SK-N-SH (cell line): ENCODE measurements around the gene TTF2. TPM values are rescaled to one million over a fixed set of nuclear protein-coding genes. Genes with fewer than 3 reads are reported as not detected.

Source experiments
- CTCF ChIA-PET: fragments of 300-600, 350-600 bp; formaldehyde crosslinking; extraction: SDS; loops from one replicate; lab custom pipeline; 2021; lab: Yijun Ruan, JAX
- POLR2A ChIA-PET: fragments of 350-600 bp; sonication (Branson Sonifier 250); formaldehyde crosslinking; extraction: SDS; loops from one replicate; lab custom pipeline; 2020; ENCODE audit warnings: antibody characterized with exemption, inconsistent platforms; lab: Yijun Ruan, JAX
- DNase-seq: peaks from one replicate; pipeline ENCODE4 v3.0.0; 2012
- H2AFZ ChIP-seq: fragments of 200-600 bp; sonication (generic); 2 replicates; pipeline ENCODE4 v1.8.1; 2016; ENCODE audit warnings: antibody characterized with exemption, mild to moderate bottlenecking, low read depth
- H3F3A ChIP-seq: fragments of 200-600 bp; sonication (generic); replicated peaks from 2 replicates; pipeline ENCODE3; 2016; ENCODE audit warnings: antibody characterized with exemption, mild to moderate bottlenecking; ENCODE audit not compliant: insufficient read depth
- H3K27ac ChIP-seq, 2 experiments: fragments of 200-500 bp in 1 of 2; fragments of 200-600 bp in 1 of 2; sonication (Bioruptor generic) in 1 of 2; sonication (generic), shearing (Covaris generic) in 1 of 2; 2 replicates each; pipeline versions ENCODE4 v1.5.1 to v1.6.1; 2014 to 2016; ENCODE audit warnings: low read depth in 2 of 2, inconsistent platforms in 1 of 2, low read length in 1 of 2, mild to moderate bottlenecking in 1 of 2, mixed read lengths in 1 of 2
- H3K27me3 ChIP-seq: fragments of 200-600 bp; sonication (generic), shearing (Covaris generic); 2 replicates; pipeline ENCODE4 v1.6.1; 2016; ENCODE audit warnings: mixed run types; ENCODE audit not compliant: insufficient read depth
- H3K36me3 ChIP-seq, 2 experiments: fragments of 200-500 bp in 1 of 2; fragments of 200-600 bp in 1 of 2; sonication (Bioruptor generic) in 1 of 2; sonication (generic) in 1 of 2; replicated peaks in 1 of 2; 2 replicates each; pipeline versions ENCODE3 to v1.5.1; 2014 to 2016; ENCODE audit warnings: low read length in 1 of 2, mild to moderate bottlenecking in 1 of 2; ENCODE audit not compliant: insufficient read depth in 2 of 2, control insufficient read depth in 1 of 2
- H3K4me1 ChIP-seq, 2 experiments: fragments of 200-500 bp in 1 of 2; fragments of 200-600 bp in 1 of 2; sonication (Bioruptor generic) in 1 of 2; sonication (generic), shearing (Covaris generic) in 1 of 2; 2 replicates each; pipeline versions ENCODE4 v1.5.1 to v1.6.1; 2014 to 2016; ENCODE audit warnings: low read depth in 1 of 2, low read length in 1 of 2, mixed run types in 1 of 2; ENCODE audit not compliant: insufficient read depth in 2 of 2, control insufficient read depth in 1 of 2
- H3K4me2 ChIP-seq: fragments of 200-600 bp; sonication (generic), shearing (Covaris generic); 2 replicates; pipeline ENCODE4 v1.6.1; 2017; ENCODE audit warnings: mixed run types
- H3K4me3 ChIP-seq, 2 experiments: fragments of 200-500 bp in 1 of 2; fragments of 200-600 bp in 1 of 2; sonication (Bioruptor generic) in 1 of 2; sonication (generic), shearing (Covaris generic) in 1 of 2; 2 replicates each; pipeline versions ENCODE4 v1.5.1 to v1.8.1; 2014 to 2016; ENCODE audit warnings: low read depth in 2 of 2, inconsistent platforms in 1 of 2, low read length in 1 of 2, mild to moderate bottlenecking in 1 of 2, mixed read lengths in 1 of 2, moderate library complexity in 1 of 2
- H3K79me2 ChIP-seq: fragments of 200-600 bp; sonication (generic); 2 replicates; pipeline ENCODE4 v1.8.1; 2017; ENCODE audit warnings: mild to moderate bottlenecking; ENCODE audit not compliant: insufficient read depth
- H3K9ac ChIP-seq: fragments of 200-600 bp; sonication (generic); 2 replicates; pipeline ENCODE4 v1.6.1; 2017; ENCODE audit warnings: mixed run types
- H3K9me2 ChIP-seq: fragments of 200-600 bp; sonication (generic); 2 replicates; pipeline ENCODE4 v1.6.1; 2017; ENCODE audit warnings: mixed run types
- H3K9me3 ChIP-seq: fragments of 200-600 bp; sonication (generic); 2 replicates; pipeline ENCODE4 v1.6.1; 2017; ENCODE audit warnings: mixed run types, mild to moderate bottlenecking, moderate library complexity
- H4K20me1 ChIP-seq: fragments of 200-600 bp; sonication (generic); 2 replicates; pipeline ENCODE4 v1.6.1; 2017; ENCODE audit warnings: mild to moderate bottlenecking, mixed run types; ENCODE audit not compliant: insufficient read depth
- CHD2 ChIP-seq: fragments of 150-350 bp; IDR thresholded peaks from 2 replicates; pipeline ENCODE4 v1.6.1; 2018; ENCODE audit warnings: low read length; ENCODE audit not compliant: partially characterized antibody
- ELF1 ChIP-seq: IDR thresholded peaks from 2 replicates; pipeline ENCODE4 v1.4.0; 2012
- EZH2phosphoT487 ChIP-seq: fragments of 200-600 bp; sonication (generic); IDR thresholded peaks from 2 replicates; pipeline ENCODE4 v1.6.1; 2017; ENCODE audit warnings: low read depth, mixed run types, mild to moderate bottlenecking, antibody characterized with exemption, moderate library complexity, borderline replicate concordance
- FOSL2 ChIP-seq: IDR thresholded peaks from 2 replicates; pipeline ENCODE4 v1.4.0; 2012; ENCODE audit warnings: low read depth, mild to moderate bottlenecking, moderate library complexity, borderline replicate concordance
- GABPA ChIP-seq: IDR thresholded peaks from 2 replicates; pipeline ENCODE4 v1.4.0; 2012; ENCODE audit warnings: low read depth, mild to moderate bottlenecking
- GATA2 ChIP-seq: sonication (generic); formaldehyde crosslinking; IDR thresholded peaks from 2 replicates; pipeline ENCODE4 v1.5.0; 2020; ENCODE audit warnings: mild to moderate bottlenecking, missing genetic modification reagents
- JUND ChIP-seq: IDR thresholded peaks from 2 replicates; pipeline ENCODE4 v1.4.0; 2012
- MEF2A ChIP-seq: IDR thresholded peaks from 2 replicates; pipeline ENCODE4 v1.4.0; 2012; ENCODE audit warnings: low read depth, borderline replicate concordance
- NRF1 ChIP-seq: IDR thresholded peaks from 2 replicates; pipeline ENCODE4 v1.6.1; 2012; ENCODE audit warnings: low read depth, mild to moderate bottlenecking, low read length
- POLR2AphosphoS5 ChIP-seq: IDR thresholded peaks from 2 replicates; pipeline ENCODE4 v1.6.1; 2012; ENCODE audit warnings: low read depth, low read length
- RAD21 ChIP-seq: IDR thresholded peaks from 2 replicates; pipeline ENCODE4 v1.6.1; 2012; ENCODE audit warnings: mild to moderate bottlenecking, low read length
- RCOR1 ChIP-seq: fragments of 150-350 bp; IDR thresholded peaks from 2 replicates; pipeline ENCODE4 v1.6.1; 2017; ENCODE audit warnings: antibody characterized with exemption, low read length
- RFX5 ChIP-seq: IDR thresholded peaks from 2 replicates; pipeline ENCODE4 v1.6.1; 2012; ENCODE audit warnings: mild to moderate bottlenecking, improper control_type of control experiment, low read length
- SIN3A ChIP-seq: IDR thresholded peaks from 2 replicates; pipeline ENCODE4 v1.6.1; 2012; ENCODE audit warnings: low read depth, mild to moderate bottlenecking, low read length, moderate library complexity, borderline replicate concordance
- SMC3 ChIP-seq: IDR thresholded peaks from 2 replicates; pipeline ENCODE4 v1.6.1; 2012; ENCODE audit warnings: low read depth, low read length, improper control_type of control experiment
- TCF12 ChIP-seq: IDR thresholded peaks from 2 replicates; pipeline ENCODE4 v1.4.0; 2012
- WGBS: methylation state at CpG from one replicate; pipeline ENCODE4 v1.1.6; 2017; ENCODE audit warnings: low lambda C conversion rate; 5-methylcytosine and 5-hydroxymethylcytosine counted together
- polyA plus RNA-seq, 3 experiments: library from polyadenylated mRNA; depleted of rRNA; stranded (reverse); fragments of >200 nt; gene quantifications; 2 replicates each; pipeline ENCODE4 v1.2.3, GENCODE V29; 2012
- TF ChIP-seq, protein P1 (sequence below): IDR thresholded peaks from 2 replicates; pipeline ENCODE4 v1.4.0; 2012; ENCODE audit warnings: low read depth
- TF ChIP-seq, protein P2 (sequence below): IDR thresholded peaks from 2 replicates; pipeline ENCODE4 v1.6.1; 2012; ENCODE audit warnings: mild to moderate bottlenecking, low read depth, low read length, moderate library complexity

The TTF2 gene
- polyA plus RNA-seq, 1 of the 3 experiments (the other 2 are of a cell fraction), result 10.8 TPM

DNA sequence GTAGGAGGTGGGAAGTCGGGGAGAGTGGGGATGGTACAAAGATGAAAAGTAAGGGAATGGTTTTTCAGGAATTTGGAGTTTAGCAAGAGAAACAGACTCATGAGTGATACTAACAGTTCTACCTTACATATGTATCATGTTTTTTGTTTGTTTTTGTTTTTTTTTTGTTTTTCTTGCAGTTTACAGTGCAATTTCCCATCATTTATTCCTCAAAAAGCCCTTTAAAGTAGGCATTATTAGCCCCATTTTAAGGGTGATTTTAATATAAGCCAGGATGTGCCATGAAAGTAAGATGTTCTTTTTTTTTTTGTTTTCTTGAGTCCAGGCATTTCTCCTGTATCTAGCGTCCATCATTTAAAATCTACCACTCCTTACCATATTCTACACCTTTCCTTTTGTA is 75.2 kb downstream of the TTF2 start (continued):
- TF ChIP-seq EZH2phosphoT487 (no peak), JUND (no peak), ELF1 (no peak), GATA2 (no peak)

DNA sequence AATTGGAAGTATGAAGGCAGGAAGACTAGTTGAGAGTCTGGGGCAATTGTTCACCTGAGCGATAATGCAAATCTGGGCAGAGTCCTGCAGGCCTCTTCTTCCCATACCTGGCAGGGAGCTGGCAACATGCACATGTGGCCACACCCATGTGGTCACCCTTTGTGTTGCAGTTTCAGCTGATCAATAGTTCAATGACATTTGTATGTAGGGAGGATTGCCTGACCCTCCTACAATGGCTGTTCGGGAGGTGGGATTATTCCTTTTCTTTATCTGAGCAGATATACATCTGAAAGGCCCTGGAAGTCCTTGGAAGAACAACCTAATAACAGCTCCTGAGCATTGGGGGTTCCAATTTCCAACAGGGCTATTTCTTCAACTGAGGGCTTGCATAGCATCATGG is 76.6 kb downstream of the TTF2 start:
- CTCF ChIA-PET, result interaction anchor here (0.8 to 2.9 kb wide), 5 partner anchors 8 to 399 kb away, joined by 3 to 14 read pairs (median 3); no protein-coding TSS in a partner anchor
- Histone ChIP-seq H3K4me1 (no peaks in the 10 kb centered on the region), H3K36me3 (no peaks in the 10 kb centered on the region), H3K9me2 (no peaks in the 10 kb centered on the region), H2AFZ (no peak overlapping the region)
- TF ChIP-seq RFX5 (no peak), SMC3 (no peak), RCOR1 (no peak)
- TF ChIP-seq, all 33 proteins: peak for 0
- Histone ChIP-seq H3K27me3 (no peaks in the 10 kb centered on the region), H3K27ac (no peak overlapping the region), H3K4me3 (no peak overlapping the region), H3K9ac (no peak overlapping the region), H3F3A (no peaks in the 10 kb centered on the region), H3K79me2 (no peaks in the 10 kb centered on the region), H4K20me1 (no peaks in the 10 kb centered on the region), H3K9me3 (no peaks in the 10 kb centered on the region), H3K4me2 (no peak overlapping the region)
- POLR2A ChIA-PET, result no interaction called here
- WGBS, result 100% methylated on average over 2 of the region's 2 CpGs
- DNase-seq, result no peak

DNA sequence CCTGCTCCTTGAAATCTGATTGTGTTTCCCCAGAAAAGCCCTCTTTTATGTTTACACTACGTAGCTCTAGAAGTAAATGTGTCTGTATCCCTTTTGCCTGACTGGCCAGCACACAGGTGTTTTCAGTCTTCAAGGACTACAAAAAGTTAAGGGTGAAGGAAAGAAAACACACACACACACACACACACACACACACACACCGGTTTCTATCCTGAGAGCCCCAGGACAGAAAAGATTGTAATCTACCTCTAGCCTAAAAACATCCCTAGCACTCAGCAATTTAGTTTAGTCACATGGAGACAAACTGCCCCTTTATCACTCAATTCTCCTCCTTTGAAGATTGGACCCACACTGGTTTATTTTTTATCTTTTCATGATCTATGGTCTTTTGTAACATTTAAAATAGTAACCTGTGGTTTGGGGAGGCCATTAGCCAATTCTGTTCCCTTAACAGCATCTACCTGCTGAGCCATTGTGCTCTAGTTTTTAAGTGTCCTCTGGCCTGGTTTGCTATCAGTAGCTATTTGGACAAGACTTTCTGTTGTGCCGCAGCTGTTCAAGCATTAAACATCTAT is 77.2 kb downstream of the TTF2 start:
- DNase-seq, result no peak
- peaks cover under 1 to 1% of the 10 kb centered on the region in 2 experiments; a peak in 2 of 4 replicates for H3K4me1 ChIP-seq
- H3F3A ChIP-seq, result no peaks in the 10 kb centered on the region
- ChIA-PET POLR2A (no interaction called here), CTCF (interaction anchor here (0.8 to 2.9 kb wide), 5 partner anchors 9 to 400 kb away, joined by 3 to 14 read pairs (median 3); no protein-coding TSS in a partner anchor)
- H3K9me3 ChIP-seq, result no peaks in the 10 kb centered on the region
- H3K4me3 ChIP-seq, result no peak overlapping the region
- H3K36me3 ChIP-seq, result no peaks in the 10 kb centered on the region
- H3K27me3 ChIP-seq, result no peaks in the 10 kb centered on the region
- no peaks in the 10 kb centered on the region for H3K79me2 ChIP-seq
- 73% methylated on average over 3 of the region's 3 CpGs for WGBS
- H3K9ac ChIP-seq, result no peak overlapping the region
- H3K27ac ChIP-seq, result no peak overlapping the region
- H4K20me1 ChIP-seq, result no peaks in the 10 kb centered on the region
- TF ChIP-seq CHD2 (no peak), FOSL2 (no peak), RAD21 (no peak), POLR2AphosphoS5 (no peak)
- no peak overlapping the region for H3K4me2 ChIP-seq
- H2AFZ ChIP-seq, result no peak overlapping the region
- no peaks in the 10 kb centered on the region for H3K9me2 ChIP-seq

DNA sequence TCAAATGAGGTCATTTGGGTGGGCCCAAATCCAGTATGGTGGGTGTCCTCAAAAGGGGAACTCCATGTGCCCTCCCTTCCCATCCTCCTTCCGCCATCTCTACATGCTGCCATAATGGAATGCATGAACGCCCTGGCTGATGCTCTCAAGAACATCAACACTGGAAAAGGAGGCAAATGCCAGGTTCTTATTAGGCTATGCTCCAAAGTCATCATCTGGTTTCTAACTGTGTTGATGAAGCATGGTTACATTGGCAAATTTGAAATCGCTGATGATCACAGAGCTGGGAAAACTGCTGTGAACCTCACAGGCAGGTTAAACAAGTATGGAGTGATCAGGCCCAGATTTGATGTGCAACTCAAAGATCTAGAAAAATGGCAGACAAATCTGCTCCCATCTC is 78.0 kb downstream of the TTF2 start:
- H3K9me2 ChIP-seq, result no peaks in the 10 kb centered on the region
- WGBS, result 90% methylated on average over 3 of the region's 3 CpGs
- no peak overlapping the region for H3K4me2 ChIP-seq
- H3K4me1 ChIP-seq, result peaks cover 2 to 8% of the 10 kb centered on the region in 2 experiments; a peak in 2 of 4 replicates
- no peak overlapping the region for H3K27ac ChIP-seq
- no peaks in the 10 kb centered on the region for H4K20me1 ChIP-seq
- no peak for DNase-seq
- H2AFZ ChIP-seq, result no peak overlapping the region
- H3K9me3 ChIP-seq, result no peaks in the 10 kb centered on the region
- H3F3A ChIP-seq, result peaks cover 7% of the 10 kb centered on the region
- H3K4me3 ChIP-seq, result no peak overlapping the region
- no peak overlapping the region for H3K9ac ChIP-seq
- no peaks in the 10 kb centered on the region for H3K27me3 ChIP-seq
- POLR2A ChIA-PET, result no interaction called here
- no peaks in the 10 kb centered on the region for H3K36me3 ChIP-seq
- CTCF ChIA-PET, result interaction anchor here (1.0 to 2.9 kb wide), 3 partner anchors 9 to 224 kb away, joined by 3 to 14 read pairs (median 14); no protein-coding TSS in a partner anchor
- H3K79me2 ChIP-seq, result no peaks in the 10 kb centered on the region
- TF ChIP-seq, protein P1, sequence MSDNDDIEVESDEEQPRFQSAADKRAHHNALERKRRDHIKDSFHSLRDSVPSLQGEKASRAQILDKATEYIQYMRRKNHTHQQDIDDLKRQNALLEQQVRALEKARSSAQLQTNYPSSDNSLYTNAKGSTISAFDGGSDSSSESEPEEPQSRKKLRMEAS, result no peak
- no peak for TF ChIP-seq MEF2A
- TF ChIP-seq TCF12, result no peak
- no peak for TF ChIP-seq NRF1
- TF ChIP-seq SIN3A, result no peak
- no peak for TF ChIP-seq GABPA
- TF ChIP-seq, protein P2, sequence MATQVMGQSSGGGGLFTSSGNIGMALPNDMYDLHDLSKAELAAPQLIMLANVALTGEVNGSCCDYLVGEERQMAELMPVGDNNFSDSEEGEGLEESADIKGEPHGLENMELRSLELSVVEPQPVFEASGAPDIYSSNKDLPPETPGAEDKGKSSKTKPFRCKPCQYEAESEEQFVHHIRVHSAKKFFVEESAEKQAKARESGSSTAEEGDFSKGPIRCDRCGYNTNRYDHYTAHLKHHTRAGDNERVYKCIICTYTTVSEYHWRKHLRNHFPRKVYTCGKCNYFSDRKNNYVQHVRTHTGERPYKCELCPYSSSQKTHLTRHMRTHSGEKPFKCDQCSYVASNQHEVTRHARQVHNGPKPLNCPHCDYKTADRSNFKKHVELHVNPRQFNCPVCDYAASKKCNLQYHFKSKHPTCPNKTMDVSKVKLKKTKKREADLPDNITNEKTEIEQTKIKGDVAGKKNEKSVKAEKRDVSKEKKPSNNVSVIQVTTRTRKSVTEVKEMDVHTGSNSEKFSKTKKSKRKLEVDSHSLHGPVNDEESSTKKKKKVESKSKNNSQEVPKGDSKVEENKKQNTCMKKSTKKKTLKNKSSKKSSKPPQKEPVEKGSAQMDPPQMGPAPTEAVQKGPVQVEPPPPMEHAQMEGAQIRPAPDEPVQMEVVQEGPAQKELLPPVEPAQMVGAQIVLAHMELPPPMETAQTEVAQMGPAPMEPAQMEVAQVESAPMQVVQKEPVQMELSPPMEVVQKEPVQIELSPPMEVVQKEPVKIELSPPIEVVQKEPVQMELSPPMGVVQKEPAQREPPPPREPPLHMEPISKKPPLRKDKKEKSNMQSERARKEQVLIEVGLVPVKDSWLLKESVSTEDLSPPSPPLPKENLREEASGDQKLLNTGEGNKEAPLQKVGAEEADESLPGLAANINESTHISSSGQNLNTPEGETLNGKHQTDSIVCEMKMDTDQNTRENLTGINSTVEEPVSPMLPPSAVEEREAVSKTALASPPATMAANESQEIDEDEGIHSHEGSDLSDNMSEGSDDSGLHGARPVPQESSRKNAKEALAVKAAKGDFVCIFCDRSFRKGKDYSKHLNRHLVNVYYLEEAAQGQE, result no peak
- TF ChIP-seq RCOR1, result no peak
